MM.1S (cell line): ENCODE measurements around the gene SFT2D3.

Source experiments
- DNase-seq: peaks from one replicate; pipeline ENCODE4 v3.0.0-alpha.2; 2015
- H2AFZ ChIP-seq: fragments of 300-600 bp; sonication (generic); 2 replicates; pipeline ENCODE4 v1.6.0; 2016; ENCODE audit warnings: antibody characterized with exemption, low read length
- H3F3A ChIP-seq: fragments of 300-600 bp; sonication (generic); 2 replicates; pipeline ENCODE4 v1.6.1; 2016; ENCODE audit warnings: mild to moderate bottlenecking, antibody characterized with exemption, low read length, moderate library complexity, mixed read lengths; ENCODE audit not compliant: insufficient read depth
- H3K27ac ChIP-seq: fragments of 300-600 bp; sonication (generic); 2 replicates; pipeline ENCODE4 v1.5.1; 2016; ENCODE audit warnings: mild to moderate bottlenecking, low read length
- H3K27me3 ChIP-seq: fragments of 300-600 bp; sonication (generic); replicated peaks from 2 replicates; pipeline ENCODE4 v1.6.0; 2016; ENCODE audit warnings: low read length; ENCODE audit not compliant: insufficient read depth
- H3K36me3 ChIP-seq: fragments of 300-600 bp; sonication (generic); replicated peaks from 2 replicates; pipeline ENCODE4 v1.6.1; 2016; ENCODE audit warnings: mild to moderate bottlenecking, low read length, mixed read lengths; ENCODE audit not compliant: insufficient read depth
- H3K4me1 ChIP-seq: fragments of 300-600 bp; sonication (generic); 2 replicates; pipeline ENCODE4 v1.6.1; 2016; ENCODE audit warnings: low read length, mixed read lengths
- H3K4me2 ChIP-seq: fragments of 300-600 bp; sonication (generic); 2 replicates; pipeline ENCODE4 v1.6.0; 2016; ENCODE audit warnings: low read depth, low read length
- H3K4me3 ChIP-seq: fragments of 300-600 bp; sonication (generic); 2 replicates; pipeline ENCODE4 v1.5.1; 2016; ENCODE audit warnings: low read length, mixed read lengths
- H3K79me2 ChIP-seq: fragments of 300-600 bp; sonication (generic); 2 replicates; pipeline ENCODE4 v1.6.1; 2016; ENCODE audit warnings: mixed run types, low read length, mixed read lengths
- H3K9ac ChIP-seq: fragments of 300-600 bp; sonication (generic); 2 replicates; pipeline ENCODE4 v1.6.1; 2016; ENCODE audit warnings: low read length, mixed read lengths
- H3K9me2 ChIP-seq: fragments of 300-600 bp; sonication (generic); replicated peaks from 2 replicates; pipeline ENCODE4 v1.6.1; 2016; ENCODE audit warnings: mild to moderate bottlenecking, low read length, mixed read lengths; ENCODE audit not compliant: insufficient read depth
- H3K9me3 ChIP-seq: fragments of 300-600 bp; sonication (generic); replicated peaks from 2 replicates; pipeline ENCODE4 v1.6.1; 2016; ENCODE audit warnings: mild to moderate bottlenecking, low read length, mixed read lengths; ENCODE audit not compliant: insufficient read depth
- H4K20me1 ChIP-seq: fragments of 300-600 bp; sonication (generic); 2 replicates; pipeline ENCODE4 v1.6.1; 2016; ENCODE audit warnings: mild to moderate bottlenecking, low read length, moderate library complexity, mixed read lengths; ENCODE audit not compliant: insufficient read depth
- EZH2 ChIP-seq: fragments of 300-600 bp; sonication (generic); optimal IDR thresholded peaks from 2 replicates; pipeline ENCODE3; 2017; ENCODE audit warnings: low read depth, mild to moderate bottlenecking, antibody characterized with exemption, low read length, mixed read lengths
- EZH2phosphoT487 ChIP-seq: fragments of 300-600 bp; sonication (generic); IDR thresholded peaks from 2 replicates; pipeline ENCODE4 v1.6.1; 2018; ENCODE audit warnings: antibody characterized with exemption, low read length
- TF ChIP-seq, protein P1 (sequence below): fragments of 300-600 bp; sonication (generic); IDR thresholded peaks from 2 replicates; pipeline ENCODE4 v1.5.1; 2016; ENCODE audit warnings: antibody characterized with exemption, low read length, mixed read lengths

Gene SFT2D3

DNA sequence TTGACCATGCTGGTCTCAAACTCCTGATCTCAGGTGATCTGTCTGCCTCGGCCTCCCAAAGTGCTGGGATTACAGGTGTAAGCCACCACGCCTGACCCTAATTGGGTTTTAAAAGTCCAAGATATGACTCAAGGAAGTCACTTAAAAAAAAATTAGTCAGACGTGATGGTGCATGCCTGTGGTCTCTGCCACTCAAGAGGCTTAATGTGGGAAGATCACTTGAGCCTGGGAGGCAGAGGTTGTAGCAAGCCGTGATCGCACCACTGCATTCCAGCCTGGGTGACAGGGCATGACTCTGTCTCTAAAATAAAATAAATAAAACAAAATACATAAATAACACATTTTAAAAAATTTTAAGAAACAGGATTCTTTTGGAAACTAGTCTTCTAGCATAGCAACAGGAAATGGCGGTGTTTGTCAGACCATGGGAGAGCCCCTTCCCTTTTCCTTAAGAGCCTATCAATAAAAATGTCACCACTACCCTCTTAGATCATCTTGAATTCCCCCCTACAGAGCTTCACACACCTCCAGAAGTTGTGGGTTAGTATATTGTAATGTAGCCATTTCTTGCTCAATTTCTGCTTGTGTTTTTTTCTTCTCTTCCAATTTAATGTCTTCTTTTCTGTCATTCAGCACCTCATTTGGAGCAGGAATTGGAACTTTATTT is 20.1 kb downstream of the SFT2D3 start:
- H3K9me2 ChIP-seq, result no peaks in the 10 kb centered on the region
- H3K4me3 ChIP-seq, result no peak overlapping the region
- no peak overlapping the region for H3K27ac ChIP-seq
- H3K36me3 ChIP-seq, result peaks cover 7% of the 10 kb centered on the region; the same call in 1 of the 2 replicates
- no peaks in the 10 kb centered on the region for H4K20me1 ChIP-seq
- no peaks in the 10 kb centered on the region for H3K4me1 ChIP-seq
- H2AFZ ChIP-seq, result no peak overlapping the region
- no peak for TF ChIP-seq EZH2phosphoT487
- TF ChIP-seq, protein P1, sequence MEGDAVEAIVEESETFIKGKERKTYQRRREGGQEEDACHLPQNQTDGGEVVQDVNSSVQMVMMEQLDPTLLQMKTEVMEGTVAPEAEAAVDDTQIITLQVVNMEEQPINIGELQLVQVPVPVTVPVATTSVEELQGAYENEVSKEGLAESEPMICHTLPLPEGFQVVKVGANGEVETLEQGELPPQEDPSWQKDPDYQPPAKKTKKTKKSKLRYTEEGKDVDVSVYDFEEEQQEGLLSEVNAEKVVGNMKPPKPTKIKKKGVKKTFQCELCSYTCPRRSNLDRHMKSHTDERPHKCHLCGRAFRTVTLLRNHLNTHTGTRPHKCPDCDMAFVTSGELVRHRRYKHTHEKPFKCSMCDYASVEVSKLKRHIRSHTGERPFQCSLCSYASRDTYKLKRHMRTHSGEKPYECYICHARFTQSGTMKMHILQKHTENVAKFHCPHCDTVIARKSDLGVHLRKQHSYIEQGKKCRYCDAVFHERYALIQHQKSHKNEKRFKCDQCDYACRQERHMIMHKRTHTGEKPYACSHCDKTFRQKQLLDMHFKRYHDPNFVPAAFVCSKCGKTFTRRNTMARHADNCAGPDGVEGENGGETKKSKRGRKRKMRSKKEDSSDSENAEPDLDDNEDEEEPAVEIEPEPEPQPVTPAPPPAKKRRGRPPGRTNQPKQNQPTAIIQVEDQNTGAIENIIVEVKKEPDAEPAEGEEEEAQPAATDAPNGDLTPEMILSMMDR, result no peak
- TF ChIP-seq EZH2, result no peak
- no peaks in the 10 kb centered on the region for H3F3A ChIP-seq
- H3K27me3 ChIP-seq, result no peaks in the 10 kb centered on the region
- DNase-seq, result no peak
- H3K79me2 ChIP-seq, result no peaks in the 10 kb centered on the region
- H3K4me2 ChIP-seq, result no peak overlapping the region
- H3K9ac ChIP-seq, result no peak overlapping the region
- H3K9me3 ChIP-seq, result no peaks in the 10 kb centered on the region

DNA sequence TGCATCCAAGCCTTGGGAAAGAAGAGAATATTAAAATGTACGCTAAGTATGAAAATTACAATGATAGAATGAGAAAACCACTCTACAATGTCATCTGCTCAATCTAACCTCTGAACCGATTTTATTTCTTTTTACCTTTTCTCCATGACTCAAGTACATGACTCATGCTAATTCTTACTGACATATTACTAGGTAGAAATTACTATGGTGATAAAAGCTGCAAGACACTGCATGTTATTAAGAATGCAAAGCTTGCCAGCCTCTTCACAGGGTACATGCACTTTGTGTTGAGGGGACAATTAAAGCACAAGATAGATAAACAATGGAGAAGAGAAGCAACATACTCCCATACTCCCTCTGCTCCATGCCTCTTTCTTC is 20.7 kb downstream of the SFT2D3 start:
- H3K9me3 ChIP-seq, result no peaks in the 10 kb centered on the region
- no peak overlapping the region for H3K27ac ChIP-seq
- no peaks in the 10 kb centered on the region for H4K20me1 ChIP-seq
- no peak overlapping the region for H3K9ac ChIP-seq
- TF ChIP-seq EZH2phosphoT487 (no peak), EZH2 (no peak)
- TF ChIP-seq, protein P1, result no peak
- H3K4me3 ChIP-seq, result no peak overlapping the region
- no peak overlapping the region for H3K4me2 ChIP-seq
- H3F3A ChIP-seq, result no peaks in the 10 kb centered on the region
- no peak overlapping the region for H2AFZ ChIP-seq
- no peaks in the 10 kb centered on the region for H3K9me2 ChIP-seq
- no peaks in the 10 kb centered on the region for H3K27me3 ChIP-seq
- H3K36me3 ChIP-seq, result peaks cover 7% of the 10 kb centered on the region; the same call in 1 of the 2 replicates
- no peaks in the 10 kb centered on the region for H3K4me1 ChIP-seq
- DNase-seq, result no peak
- no peaks in the 10 kb centered on the region for H3K79me2 ChIP-seq

DNA sequence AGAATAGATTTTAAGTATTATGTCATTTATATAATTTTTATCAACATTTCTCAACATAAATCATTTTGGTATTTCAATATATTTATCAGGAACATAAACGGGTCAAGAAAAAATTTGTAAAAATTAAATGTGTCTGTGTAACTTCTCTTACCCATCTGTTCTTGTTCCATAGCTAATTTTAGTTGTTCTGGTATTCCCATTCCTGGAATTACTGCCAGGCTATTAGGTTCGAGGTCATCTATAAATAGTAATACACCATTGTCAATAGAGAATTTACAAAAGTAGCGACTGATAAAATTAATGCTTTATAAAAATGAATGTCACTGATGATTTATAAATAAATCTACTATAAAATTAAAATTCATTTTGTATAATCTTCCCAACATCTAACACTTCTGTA is 21.5 kb downstream of the SFT2D3 start:
- H3K36me3 ChIP-seq, result peaks cover 7% of the 10 kb centered on the region; the same call in 1 of the 2 replicates
- no peak for TF ChIP-seq EZH2
- TF ChIP-seq, protein P1, result no peak
- TF ChIP-seq EZH2phosphoT487, result no peak
- no peaks in the 10 kb centered on the region for H3K27me3 ChIP-seq
- H3K9ac ChIP-seq, result no peak overlapping the region
- no peaks in the 10 kb centered on the region for H3K9me2 ChIP-seq
- H3K4me2 ChIP-seq, result no peak overlapping the region
- H4K20me1 ChIP-seq, result no peaks in the 10 kb centered on the region
- H2AFZ ChIP-seq, result no peak overlapping the region
- DNase-seq, result no peak
- no peaks in the 10 kb centered on the region for H3F3A ChIP-seq
- H3K9me3 ChIP-seq, result no peaks in the 10 kb centered on the region
- no peak overlapping the region for H3K4me3 ChIP-seq
- no peak overlapping the region for H3K27ac ChIP-seq
- H3K79me2 ChIP-seq, result no peaks in the 10 kb centered on the region
- no peaks in the 10 kb centered on the region for H3K4me1 ChIP-seq
